Central memory CD4-positive, alpha-beta T cell (primary cell): ENCODE measurements around the gene ZNF296.

Experiments
- DNase-seq: peaks from one replicate; pipeline ENCODE4 v3.0.0; 2022

Gene ZNF296

GRCh38 chr19:45056831-45057230 is 19.4 kb downstream of the ZNF296 start:
- no peak for DNase-seq

GRCh38 chr19:45051929-45052579 is 24.2 kb downstream of the ZNF296 start:
- DNase-seq: no peak

DNA sequence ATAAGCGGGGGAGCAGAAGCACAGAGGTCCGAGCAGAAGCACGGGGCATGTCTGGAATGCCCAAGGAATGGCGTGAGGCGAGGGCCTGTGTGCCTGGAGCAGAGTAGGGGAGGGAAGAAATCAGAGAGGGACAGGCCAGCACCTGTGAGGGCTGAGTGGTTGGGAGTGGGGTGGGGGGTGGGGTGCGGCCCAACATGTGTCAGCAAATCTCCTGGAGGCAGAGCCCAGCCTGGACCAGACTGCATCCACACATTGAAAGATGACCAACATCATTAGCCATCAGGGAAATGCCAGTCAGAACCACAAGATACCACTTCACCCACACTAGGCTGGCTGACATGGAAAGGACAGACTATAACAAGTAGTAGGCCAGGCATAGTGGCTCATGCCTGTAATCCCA is 26.2 kb downstream of the ZNF296 start:
- DNase-seq: no peak

- no peak for DNase-seq
Observed at GRCh38 chr19:45049073-45049736, 27.1 kb downstream of the ZNF296 start.

DNA sequence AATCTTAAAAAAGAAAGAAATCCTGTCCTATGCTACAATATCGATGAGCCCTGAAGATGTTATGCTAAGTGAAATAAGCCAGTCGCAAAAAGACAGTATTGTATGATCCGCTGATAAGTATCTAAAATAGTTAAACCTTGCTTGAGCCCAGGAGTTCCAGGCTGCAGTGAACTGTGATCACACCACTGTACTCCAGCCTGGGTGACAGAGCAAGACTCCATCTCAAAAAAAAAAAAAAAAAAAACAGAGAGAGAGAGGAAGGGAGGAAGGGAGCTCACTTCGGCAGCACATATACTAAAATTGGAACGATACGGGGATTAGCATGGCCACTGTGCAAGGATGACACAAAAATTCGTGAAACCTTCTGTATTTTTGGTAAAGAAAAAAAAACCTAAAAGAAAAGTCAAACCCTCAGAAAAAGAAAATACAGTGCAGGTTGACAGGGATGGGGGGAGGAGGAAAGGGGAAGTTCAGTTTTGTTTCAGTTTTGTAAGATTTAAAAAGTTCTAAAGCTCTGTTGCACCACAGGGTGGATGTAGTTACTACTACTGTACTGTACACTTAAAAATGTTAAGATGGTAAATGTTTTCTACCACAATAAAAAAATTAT is 29.0 kb downstream of the ZNF296 start:
- no peak for DNase-seq

- no peak for DNase-seq
Observed at GRCh38 chr19:45046355-45046754, 29.9 kb downstream of the ZNF296 start.

DNA sequence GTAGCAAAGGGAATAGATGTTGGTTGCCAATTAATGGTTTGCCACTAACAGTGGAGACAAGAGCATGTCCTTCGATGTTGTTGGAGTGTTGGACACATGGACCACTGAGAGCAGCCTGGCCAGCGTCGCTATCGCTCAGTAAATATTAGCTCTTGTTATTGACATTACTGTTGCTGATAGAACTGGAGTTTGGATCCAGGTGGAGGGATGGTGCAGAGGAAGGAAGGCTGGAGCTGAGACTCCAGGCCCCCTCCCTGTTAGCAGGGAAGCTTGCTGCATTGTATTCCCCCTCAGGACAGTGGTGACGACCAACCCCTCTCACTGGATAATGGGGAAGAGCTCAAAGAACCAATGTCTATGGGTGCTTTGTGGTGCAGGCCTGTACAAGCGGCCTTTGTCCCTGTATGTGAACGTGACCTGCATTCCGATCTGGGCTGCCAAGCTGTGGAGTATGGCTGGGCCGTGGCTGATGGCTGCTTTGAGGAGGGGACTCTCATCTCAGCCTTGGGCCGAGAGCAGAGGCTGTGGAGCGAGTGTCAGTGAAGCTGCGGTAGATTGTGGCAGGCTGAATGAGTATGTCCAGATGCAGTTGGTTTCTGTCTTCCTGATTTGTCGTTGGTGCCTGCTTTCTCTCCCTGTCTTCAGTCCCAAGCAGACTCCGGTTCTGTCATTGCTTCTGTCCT is 30.5 kb downstream of the ZNF296 start:
- no peak for DNase-seq

- no peak for DNase-seq
Observed at GRCh38 chr19:45041125-45041524, 35.2 kb downstream of the ZNF296 start.

DNA sequence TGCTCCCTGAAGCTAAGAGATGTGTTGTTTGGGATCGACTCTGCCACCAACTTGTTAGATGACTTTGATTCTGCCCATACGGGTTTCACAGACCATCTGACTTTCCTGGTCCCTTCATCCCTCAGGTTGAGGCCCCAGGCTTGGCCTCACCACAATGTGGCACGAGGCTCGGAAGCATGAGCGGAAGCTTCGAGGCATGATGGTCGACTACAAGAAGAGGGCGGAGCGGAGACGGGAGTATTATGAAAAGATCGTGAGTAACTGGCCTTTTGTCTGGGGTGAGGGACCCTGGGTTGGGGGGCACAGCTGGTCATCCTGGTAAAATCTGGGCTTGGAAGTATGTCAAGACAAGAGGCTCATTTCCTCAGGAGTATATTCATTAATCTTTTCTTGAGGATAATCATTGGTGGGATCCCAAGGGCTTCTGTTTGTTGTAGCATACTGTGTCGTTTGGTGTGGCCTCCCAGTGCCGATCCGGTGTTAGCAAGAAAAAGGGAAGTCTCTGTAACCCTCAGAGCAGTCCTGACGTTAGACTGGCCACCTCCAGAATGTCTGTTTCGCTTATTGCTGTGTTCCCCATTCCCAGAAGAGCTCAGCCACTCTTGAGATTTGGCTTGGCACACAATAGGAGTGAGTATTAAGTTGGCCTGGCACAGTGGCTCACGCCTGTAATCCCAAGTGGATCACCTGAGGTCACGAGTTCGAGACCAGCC is 36.1 kb downstream of the ZNF296 start:
- no peak for DNase-seq

DNA sequence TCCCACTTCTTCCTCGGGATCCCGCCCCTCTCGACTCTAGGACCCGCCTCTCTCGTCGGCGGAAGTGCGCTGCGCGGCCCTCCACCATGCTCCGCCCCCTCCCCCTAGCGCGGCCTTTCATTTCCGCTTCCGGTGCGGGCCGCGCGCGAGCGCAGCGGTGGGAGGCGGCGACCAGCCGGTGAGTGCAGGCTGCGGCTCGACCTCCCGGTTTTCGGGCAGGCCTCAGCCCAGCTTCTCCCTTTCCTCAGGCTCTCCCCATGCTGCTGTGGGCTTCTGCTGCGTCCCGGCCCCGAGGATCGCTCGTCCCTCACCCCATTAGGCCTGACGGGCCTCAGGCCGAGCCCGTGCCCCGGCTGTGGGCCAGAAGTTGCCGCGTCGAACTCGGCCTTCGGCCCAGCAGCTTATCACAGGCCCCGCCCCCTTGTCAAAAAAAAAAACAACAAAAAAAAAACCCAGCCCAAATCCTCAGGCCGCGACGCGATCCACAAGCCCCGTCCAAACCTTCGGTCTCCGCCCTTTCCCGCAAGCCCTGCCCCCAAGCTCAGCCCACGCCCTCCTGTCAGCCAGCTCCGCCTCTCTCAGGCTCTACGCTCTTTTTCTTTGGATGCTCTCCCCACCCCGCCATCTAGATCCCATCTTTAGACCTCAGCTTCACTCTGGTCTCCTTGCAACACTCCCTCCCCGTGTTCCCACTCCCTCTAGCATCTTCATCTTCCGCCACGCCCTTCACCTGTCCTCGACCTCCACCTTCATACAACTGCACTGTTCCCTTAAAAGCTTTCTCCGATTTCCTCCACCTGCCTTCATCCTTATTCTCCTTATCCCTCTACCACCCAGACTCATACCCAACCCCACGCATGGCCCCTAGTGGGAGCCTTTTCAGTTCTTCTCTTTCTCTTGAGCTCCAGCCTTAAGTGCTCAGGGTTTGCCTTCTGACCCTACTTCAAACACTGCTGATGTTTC is 37.1 kb downstream of the ZNF296 start, which contains the start of gene CLASRP:
CLASRP (plus strand) TSS at position 115 of the 963 bp plus-strand sequence. CDS start 1,168 bp downstream, outside the sequence.
- peak; percentile 83 for DNase-seq

GRCh38 chr19:45037393-45038169 is 38.7 kb downstream of the ZNF296 start:
- DNase-seq: no peak

DNA sequence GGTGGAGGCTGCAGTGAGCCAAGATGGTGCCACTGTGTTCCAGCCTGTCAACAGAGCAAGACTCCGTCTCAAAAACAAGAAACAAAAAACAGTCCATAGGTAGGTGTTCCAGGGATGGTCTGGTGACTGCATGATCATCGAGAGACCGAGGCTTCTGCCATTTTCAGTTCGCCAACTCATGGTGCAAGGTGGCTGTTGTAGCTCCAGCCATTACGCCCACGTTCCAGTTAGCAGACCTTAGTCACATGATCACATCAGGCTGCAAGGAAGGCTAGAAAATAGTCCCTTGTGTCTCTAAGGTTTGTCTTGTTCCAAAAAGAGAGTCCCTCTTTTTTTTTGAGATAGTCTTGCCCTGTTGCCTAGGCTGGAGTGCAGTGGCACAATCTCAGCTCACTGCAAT is 40.5 kb downstream of the ZNF296 start:
- no peak for DNase-seq

- no peak for DNase-seq
Observed at GRCh38 chr19:45032421-45032820, 43.9 kb downstream of the ZNF296 start.

GRCh38 chr19:45030825-45031224 is 45.5 kb downstream of the ZNF296 start:
- DNase-seq: no peak

- no peak for DNase-seq
Observed at GRCh38 chr19:45027371-45027770, 48.9 kb downstream of the ZNF296 start.

DNA sequence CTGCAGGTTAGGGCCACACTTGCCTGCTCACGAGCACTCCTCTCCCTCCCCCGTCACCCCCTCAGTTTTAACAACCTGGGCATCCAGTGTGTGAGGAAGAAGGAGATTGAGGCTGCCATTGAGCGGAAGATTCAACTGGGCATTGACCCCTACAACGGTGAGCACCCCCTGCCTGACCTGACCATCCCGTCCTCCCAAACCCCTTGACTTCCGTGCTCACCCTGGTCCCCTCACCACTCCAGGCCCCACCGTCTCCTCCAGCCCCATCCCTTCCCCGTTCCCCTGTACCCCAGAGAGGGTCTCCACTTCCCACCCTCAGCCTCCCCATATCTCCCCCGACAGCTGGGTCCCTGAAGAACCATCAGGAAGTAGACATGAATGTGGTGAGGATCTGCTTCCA is 51.0 kb downstream of the ZNF296 start:
- DNase-seq: no peak

GRCh38 chr19:45023048-45023447 is 53.2 kb downstream of the ZNF296 start:
- DNase-seq: no peak

DNA sequence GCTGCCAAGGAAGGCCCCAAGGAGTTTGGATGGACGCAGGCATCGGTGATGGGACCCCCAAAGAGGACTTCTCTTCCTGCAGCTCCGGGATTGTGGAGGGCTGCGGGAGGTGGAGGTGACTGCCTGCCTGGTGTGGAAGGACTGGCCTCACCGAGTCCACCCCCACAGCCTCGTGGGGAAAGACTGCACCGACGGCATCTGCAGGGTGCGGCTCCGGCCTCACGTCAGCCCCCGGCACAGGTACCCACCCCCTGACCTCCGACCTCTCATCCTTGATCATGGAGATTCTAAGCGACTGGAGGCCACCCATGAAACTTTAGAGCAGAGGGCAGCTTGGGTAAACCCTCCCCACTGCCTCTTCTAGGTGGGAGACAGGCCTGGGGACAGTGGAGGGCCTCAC is 54.3 kb downstream of the ZNF296 start:
- no peak for DNase-seq
